ENCODE measurements around the gene RERE.

The RERE gene

DNA sequence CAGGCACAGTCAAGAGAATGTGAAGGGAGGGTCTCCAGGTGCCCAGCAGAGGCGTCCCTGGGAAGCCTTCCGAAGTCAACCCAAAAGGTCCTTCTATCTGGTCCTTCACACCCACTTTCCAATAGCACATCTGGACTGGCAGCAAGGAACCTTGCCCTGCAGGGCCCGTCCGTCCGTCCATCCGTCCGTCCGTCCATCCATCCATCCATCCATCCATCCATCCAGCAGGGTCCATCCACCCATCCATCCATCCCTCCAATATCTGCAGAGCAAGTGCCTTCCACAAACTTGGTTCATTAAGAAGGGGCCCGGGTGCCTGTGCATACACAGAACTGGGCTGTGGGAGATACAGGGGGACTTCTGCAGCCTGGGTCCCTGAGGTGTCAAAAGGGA lies 468.0 kb downstream of the RERE start:
- no peak for DNase-seq (ENCODE audit: low read depth)

DNA sequence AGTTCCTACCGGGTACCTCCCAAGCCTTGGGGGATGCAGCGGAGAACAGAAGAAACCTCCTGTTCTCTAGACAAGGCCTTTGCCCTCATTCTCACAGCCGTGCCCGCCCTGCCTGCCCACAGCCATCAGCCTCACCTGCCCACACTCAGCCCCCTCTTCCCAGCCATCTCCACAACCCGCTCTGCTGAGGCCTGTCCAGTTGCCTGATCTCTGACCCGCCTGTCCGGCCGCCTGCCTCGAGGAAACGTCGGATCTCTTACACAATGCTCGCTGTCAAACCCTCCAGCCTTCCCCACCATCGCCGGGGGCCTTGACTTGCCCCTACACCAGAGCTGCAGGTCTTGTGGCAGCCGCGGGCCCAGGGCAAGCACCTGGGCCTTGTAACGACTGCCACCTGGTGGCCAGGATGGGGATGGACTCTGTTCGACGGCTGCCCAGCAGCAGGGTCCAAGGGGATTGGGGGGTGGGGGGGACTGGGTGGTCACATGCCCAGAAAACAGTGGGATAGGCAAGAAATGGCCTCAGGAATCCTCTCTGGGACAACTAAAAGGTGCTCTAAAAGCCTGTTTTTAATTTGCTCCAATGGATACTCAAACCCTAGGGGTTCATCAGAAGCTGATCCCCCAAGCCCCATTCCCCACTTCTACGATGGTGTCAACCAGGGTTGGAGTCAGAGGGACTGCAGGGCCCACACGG lies 468.5 kb downstream of the RERE start:
- peak; percentile 56 for DNase-seq (ENCODE audit: low read depth)

DNA sequence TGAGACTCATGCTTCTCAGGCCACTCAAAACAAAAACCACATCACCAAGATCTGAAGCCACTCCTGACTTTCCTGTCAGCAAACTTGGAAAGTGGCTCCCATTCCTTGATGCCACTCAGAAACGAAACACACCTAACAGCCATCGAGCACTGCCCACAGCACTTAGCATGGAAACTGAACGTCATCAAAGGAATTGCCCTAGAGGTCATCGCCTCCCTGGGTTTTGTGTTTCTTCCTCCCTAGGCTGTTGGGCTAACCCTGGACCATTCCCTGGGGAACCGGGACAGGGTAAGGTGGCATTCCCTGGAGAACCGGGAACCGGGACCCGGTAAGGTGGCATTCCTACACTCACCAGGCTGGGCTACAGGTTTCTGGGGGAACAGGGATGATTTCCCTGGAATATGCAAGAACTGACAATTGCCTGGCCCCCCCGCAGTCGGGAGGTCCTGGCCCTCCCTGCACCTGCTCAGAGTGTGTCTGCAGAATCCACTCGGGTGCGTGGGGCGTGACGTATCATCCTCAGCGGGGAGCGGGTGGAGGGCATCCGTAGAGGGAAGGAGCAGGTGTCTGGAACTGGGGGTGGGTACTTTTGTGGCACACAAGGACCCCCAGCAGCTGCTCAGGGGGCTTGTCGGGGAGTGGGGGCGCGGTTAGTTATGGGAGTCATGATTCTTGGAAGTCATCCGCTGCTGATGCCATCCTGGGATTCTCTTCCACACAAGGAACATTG lies 469.2 kb downstream of the RERE start:
- no peak for DNase-seq (ENCODE audit: low read depth)

DNA sequence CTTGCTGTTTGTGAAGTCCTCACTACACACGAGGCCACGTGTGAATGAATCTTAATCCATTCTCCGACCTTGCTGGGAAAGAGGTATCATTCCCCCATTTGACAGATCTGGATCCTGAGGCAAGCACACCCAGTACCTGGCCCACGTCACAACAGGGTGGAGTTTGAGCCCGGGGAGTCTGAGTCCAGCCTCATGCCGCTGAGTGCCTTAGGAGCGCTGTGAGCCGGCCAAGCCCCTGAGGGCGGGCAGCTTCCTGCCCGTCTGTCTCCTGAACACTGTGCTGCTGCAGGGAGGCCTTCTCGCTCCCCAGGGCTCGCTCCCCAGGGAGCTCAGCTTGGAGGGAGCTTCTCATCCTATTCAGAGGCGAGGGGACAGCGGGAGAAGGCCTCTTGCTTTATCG lies 469.8 kb downstream of the RERE start:
- no peak for DNase-seq (ENCODE audit: low read depth)

DNA sequence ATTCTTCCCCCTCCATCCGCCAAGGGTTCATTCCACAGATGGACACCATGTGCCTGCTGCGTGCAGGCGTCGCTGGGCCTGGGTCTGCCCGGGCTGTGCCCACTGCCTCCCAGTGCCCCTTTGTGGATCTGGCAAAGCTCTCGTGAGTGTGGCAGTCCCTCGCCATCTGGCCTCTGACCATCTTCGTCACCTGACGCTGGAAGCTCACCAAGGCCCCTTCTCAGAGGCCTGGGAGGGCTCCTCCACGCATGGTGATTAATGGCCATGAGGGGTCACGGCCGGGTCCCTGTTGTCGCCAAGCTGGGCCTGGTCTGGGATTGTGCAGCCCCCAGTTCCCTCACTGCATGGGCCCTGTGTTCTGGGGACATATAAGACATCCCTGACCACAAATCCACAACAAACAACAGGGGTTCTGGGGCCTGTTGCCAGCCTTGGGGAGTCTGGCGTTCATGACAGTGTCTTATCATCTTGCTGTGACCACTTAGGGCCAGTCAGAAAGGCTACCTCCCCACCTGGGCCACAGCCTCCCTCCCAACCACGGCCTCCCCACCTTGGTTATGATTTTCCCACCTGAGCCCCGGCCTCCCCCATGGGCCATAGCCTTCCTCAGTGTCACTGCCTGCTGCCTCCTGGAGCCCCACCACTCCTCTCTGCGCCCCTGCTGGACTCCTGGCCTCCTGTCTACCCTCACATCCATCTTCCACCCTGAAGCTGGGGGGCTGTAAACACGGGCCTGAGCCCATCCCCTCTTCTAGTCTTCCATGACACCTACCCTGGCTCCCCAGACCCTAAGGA lies 471.6 kb downstream of the RERE start:
- DNase-seq (ENCODE audit: low read depth), result no peak

DNA sequence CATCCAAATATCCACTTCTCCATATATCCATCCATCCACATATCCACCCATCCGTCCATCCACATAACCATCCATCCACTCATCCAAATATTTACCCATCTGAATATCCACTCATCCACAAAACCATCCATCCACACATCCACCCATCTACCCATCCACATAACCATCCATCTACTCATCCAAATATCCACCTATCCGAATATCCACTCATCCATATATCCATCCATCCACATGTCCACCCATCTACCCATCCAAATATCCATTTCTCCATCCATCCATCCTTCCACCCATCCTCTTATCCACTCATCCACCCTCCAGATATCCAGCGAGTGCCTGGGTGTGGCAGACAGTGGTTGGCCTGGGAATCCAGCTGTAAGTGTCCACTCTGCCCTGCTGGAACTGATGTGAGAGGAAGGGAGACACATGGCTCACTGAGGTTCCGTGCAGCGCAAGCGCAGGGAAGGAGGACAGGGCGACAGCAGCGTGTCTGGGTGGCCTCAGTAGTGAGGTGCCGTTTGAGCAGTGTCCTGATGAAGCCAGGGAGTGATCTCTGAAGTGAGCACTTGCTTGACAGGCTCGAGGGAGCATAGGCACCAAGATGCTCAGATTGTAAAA lies 472.4 kb downstream of the RERE start:
- no peak for DNase-seq (ENCODE audit: low read depth)

DNA sequence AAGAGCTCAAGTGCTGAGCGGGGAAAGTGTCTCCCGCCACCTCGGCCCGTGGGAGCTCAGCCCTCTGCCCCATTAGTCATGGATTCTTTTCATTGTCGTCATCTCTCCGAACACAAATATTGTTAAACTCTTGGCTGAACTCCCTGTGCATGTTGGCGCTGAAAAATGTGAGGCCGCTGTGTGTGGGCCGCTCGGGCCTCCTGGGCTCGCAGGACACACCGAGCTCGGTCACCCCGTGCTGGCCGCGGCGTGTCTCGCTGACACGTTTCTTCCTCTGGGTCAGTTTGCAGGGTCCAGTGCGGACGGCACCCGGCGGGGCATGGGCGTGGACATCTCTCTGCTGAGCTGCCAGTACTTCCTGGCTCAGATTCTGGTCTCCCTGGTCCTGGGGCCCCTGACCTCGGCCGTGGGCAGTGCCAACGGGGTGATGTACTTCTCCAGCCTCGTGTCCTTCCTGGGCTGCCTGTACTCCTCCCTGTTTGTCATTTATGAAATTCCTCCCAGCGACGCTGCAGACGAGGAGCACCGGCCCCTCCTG lies 473.9 kb downstream of the RERE start:
- DNase-seq (ENCODE audit: low read depth), result no peak

DNA sequence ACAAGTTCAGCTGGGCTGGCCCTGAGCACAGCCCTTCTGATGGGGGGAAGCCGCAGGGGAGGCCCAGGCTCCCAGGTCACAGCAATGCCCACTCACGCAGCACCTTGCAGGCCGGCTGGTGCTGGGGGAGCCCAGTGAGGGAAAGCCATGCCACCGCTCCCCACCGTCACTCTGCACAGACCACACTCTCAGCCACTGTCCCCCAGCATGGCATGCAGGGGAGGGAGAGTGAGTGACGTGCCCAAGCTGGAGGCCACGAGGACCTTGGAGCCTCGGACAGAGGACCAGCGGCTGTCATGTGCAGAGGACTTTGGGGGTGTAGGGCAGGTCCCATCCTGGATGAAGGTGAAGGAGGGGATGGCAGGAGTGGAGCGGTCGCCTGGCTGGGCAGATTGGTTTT lies 474.4 kb downstream of the RERE start:
- no peak for DNase-seq (ENCODE audit: low read depth)

DNA sequence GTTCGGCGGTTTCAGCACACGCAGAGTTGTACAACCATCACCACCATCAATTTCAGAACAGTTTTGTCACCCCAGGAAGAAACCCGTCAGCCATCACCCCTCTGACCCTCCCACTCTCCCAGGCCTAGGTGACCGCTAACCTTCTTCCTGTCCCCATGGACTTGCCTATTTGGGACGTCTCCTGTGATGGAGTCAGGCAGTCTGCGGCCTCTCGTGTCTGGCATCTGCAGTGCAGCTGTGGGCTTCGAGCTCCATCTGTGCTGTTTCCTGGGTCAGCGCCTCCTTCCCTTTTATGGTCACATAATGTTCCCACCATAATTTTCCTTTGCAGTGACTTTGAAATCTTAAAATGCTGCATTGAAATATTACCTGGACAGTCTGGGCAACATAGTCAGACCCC lies 475.1 kb downstream of the RERE start:
- no peak for DNase-seq (ENCODE audit: low read depth)

DNA sequence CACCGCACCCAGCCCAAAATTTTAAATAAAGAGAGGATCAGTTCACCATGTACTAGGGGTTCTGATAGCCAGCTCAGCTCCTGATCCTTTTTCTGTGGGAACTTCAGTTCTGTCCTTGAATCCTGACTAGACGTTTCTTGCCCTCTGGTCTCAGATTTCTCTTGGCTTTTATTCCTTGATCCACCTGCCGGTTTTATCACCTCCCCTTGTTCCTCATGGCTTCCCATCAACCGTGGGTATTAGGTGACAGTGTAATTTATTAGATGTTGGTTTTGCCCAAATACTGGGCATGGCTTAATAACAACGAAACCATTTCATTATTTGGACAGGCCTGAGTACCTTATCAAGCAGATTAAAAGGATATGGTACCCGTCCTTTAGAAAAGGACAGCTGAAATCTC lies 477.0 kb downstream of the RERE start:
- DNase-seq (ENCODE audit: low read depth), result no peak

DNA sequence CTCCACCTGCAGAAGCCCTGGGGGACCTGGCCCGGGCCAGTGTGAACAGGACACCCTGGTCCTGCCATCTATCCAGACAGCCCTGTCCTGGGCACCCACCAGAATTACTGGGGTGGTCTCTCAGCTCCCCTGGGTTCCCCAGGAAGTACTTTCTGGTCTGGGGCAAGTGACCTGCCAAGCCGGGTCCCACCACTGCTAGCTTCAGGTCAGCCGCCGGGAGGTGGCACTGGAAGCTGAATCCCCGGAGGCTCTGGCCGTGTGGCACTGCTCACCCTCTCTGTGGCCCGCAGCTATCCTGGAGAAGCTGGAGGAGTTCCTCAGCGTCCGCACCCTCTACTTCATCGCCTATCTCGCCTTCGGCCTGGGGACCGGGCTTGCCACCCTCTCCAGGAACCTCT lies 478.2 kb downstream of the RERE start:
- no peak for DNase-seq (ENCODE audit: low read depth)

DNA sequence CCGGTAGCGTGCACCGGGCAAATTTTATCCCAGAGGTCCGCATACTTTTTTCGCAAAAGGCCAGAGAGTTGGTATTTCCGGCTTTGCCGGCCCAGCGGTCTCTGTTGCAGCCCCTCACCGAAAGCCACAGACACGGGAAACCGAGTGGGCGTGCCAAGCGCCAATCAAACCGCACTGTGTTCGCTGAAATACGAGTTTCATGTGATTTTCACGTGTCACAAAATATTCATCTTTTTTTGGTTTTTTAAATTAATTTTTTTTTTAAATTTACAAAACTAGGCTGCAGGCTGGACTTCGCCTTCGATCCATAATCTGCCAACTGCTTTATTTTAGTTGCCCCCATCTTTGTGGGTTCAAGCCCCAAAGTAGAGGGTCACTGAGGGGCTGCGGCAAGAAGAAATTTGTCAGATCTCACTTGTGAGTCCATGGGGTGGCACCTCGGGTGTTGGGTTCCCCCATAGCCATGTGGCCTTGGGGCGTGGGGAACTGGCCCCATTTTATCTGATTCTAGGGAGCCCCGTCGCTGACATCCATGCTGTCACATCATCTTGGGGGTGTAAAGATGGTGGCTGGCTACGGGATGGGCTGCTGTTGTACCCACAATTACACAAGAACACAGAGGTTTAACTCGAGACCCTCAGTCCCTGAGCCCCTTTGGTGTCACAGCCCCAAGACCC lies 478.8 kb downstream of the RERE start:
- no peak for DNase-seq (ENCODE audit: low read depth)

DNA sequence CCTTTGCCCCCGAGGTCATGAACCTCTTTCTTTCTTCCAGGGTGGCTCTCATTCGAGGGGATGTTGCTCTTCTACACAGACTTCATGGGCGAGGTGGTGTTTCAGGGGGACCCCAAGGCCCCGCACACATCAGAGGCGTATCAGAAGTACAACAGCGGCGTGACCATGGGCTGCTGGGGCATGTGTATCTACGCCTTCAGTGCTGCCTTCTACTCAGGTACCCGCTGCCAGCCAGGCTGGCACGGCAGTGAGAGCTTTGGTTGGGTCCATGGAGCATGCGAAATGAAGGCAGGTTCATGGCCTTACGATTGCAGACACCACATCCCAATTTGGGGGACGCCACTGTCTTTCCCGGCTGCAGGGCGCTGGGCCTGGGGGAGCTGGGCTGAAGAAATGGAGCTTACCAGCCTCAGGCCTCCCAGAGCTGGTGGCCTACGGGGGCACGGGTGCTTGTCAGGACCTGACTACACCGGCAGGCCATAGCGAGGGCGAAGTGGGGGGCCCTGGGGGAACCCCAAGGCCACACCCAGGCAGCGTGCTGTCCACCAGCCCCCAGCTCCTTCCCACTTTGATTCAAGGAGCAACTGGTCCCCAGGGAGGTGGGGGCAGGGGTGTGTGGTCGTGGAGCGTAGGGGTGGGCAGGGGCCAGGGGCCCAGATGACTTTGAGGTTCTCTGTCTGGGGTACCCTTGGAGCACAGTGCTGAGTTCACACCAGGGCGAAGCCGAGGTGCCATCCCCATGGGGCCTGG lies 479.5 kb downstream of the RERE start:
- DNase-seq (ENCODE audit: low read depth), result no peak

DNA sequence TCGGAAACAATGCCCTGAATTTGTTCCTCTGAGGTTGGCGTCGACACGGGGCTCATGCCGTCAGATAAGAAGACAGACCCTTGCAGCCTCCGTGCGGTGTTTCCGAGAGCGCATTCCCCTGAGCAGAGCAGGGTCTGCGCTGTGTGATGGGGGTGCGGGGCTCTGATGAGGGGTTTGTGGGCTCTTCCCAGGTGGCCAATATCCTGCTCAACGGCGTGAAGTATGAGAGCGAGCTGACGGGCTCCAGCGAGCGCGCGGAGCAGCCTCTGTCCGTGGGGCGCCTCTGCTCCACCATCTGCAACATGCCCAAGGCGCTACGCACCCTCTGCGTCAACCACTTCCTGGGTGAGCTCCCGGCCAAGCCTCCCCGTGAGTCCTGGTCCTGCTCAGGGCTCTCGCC lies 482.2 kb downstream of the RERE start:
- no peak for DNase-seq (ENCODE audit: low read depth)

DNA sequence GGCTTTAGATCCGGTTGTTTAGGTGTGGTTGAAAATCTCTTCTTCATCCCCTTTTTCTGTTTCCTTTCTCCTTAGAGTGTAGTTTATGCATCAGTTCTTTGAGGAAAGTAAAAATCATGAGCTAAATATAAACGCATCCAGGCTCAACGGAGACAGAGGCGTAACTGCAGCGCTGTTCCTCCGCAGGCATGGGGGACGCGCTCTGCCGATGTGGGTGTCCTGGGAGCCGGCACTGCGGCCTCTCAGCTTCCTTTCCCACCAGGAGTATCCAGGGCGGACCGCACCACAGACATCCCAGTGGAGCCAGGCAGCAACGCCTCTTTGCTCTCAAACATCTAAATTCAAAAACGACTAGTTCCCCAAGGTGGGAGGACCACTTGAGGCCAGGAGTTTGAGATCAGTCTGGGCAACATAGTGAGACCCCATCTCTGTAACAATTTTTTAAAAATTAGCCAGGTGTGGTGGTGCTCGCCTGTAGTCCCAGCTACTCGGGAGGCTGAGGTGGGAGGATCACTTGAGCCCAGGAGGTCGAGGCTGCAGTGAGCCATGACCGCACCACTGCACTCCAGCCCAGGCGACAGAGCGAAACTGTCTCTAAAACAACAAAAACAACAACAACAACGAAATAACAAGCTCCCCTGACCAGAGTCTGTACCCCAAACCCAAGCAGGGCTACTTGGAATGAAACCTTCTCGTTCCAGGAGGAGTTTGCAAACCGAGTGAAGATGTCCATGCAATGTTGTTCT lies 483.2 kb downstream of the RERE start:
- no peak for DNase-seq (ENCODE audit: low read depth)

DNA sequence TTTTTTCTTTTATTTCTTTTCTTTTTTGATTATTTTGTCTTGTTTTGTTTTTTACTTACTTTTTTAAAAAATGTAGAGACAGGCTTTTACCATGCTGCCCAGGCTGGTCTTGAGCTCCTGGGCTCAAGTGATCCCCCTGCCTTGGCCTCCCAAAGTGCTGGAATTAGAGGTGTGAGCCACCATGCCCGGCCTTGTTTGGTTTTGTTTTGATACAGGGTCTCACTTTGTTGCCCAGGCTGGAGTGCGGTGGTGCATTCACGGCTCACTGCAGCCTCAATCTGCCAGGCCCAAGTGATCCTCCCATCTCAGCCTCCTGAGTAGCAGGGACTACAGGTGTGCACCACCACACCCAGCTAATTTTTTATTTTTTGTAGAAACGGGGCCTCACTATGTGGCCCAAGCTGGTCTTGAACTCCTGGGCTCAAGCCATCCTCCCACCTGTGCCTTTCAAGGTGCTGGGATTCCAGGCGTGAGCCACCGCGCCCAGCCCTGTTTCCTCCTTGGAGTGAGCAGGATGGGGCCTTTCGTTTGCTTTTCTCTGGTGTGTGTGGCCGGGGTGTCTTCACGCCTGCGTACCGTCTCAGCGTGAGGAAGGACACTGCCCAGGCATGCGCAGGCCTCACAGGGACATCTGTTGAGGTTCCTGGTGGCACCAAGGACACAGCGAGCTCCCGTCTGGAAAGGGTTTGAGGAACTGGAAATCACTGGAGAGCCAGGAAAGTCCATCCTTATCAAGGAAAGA lies 484.0 kb downstream of the RERE start:
- no peak for DNase-seq (ENCODE audit: low read depth)

DNA sequence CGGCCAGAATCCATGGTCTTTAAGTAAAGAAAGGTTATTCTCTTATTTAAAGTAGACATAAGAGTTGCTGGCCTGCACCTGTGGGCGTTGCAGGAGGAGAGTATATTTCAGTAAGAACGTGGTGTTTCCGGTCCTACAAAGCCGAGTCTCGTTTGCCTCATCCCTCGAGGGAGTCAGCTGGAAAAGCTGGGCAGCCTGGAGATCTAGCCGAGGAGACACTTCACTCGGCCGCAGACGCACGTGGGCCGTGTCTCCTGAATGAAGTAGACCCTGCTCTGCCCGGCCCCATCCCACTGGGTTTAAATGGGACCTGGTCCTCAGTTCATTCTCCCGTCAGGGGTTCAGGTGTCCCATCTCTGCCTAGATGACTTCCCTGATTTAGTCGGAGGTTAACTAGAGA lies 484.6 kb downstream of the RERE start:
- DNase-seq (ENCODE audit: low read depth), result no peak

DNA sequence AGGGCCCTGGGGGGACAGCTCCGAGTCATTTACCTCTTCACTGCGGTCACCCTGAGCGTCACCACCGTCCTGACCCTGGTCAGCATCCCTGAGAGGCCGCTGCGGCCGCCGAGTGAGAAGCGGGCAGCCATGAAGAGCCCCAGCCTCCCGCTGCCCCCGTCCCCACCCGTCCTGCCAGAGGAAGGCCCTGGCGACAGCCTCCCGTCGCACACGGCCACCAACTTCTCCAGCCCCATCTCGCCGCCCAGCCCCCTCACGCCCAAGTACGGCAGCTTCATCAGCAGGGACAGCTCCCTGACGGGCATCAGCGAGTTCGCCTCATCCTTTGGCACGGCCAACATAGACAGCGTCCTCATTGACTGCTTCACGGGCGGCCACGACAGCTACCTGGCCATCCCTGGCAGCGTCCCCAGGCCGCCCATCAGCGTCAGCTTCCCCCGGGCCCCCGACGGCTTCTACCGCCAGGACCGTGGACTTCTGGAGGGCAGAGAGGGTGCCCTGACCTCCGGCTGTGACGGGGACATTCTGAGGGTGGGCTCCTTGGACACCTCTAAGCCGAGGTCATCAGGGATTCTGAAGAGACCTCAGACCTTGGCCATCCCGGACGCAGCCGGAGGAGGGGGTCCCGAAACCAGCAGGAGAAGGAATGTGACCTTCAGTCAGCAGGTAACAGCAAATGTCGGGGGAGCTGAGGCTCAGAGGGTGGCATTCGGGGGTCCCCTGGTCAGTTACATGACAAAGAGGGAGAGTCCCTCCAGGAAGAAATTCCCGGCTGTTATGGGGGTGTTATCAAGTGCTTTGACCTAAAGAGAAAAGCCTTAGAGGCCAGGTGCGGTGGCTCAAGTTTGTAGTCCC lies 486.9 kb downstream of the RERE start:
- no peak for DNase-seq (ENCODE audit: low read depth)

DNA sequence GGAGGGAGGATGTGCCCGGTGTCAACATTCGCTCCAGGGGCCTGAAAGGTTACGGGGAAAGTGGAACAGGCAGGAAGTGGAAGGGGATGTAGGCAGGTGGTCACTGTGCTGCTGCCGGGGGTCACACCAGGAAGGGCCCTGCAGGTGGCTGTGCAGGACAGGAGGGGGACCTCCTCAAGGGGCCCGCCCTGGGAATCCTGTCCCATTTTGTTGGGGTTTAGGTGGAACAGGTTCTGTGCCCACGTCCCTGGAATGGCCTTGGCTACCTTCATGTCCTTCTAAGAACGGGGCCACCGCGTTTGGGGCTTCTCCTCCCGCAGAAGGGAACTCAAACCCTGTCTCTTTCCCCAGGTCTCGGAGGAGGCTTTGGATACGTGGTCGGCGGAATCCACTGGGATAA lies 487.6 kb downstream of the RERE start:
- DNase-seq (ENCODE audit: low read depth), result no peak

Measured in stimulated activated CD4-positive, alpha-beta T cell treated with anti-CD3 and anti-CD28 coated beads, Interleukin-2, amount 100 ng/mL, for 4 hours (primary cell).